Endothelial cell of umbilical vein (primary cell): ENCODE results near the gene KLHL30. TPM values are rescaled to one million over a fixed set of nuclear protein-coding genes. Genes with fewer than 3 reads are reported as not detected.

ENCODE experiments used
- BruUV-seq: library from RNA; stranded (reverse); fragments of 400-500 nt; replicated peaks from 2 replicates; lab custom pipeline; 2021; lab: Mats Ljungman, UMichigan
- CTCF ChIA-PET: fragments of 300-600, 350-600 bp; sonication (Branson Sonifier 250); formaldehyde crosslinking; loops from one replicate; lab custom pipeline; 2021; ENCODE audit warnings: antibody characterized with exemption, inconsistent platforms; lab: Charles Lee
- POLR2A ChIA-PET: fragments of 300-600, 350-600 bp; sonication (Branson Sonifier 250); formaldehyde crosslinking; loops from one replicate; lab custom pipeline; 2021; ENCODE audit warnings: antibody characterized with exemption, inconsistent platforms; lab: Charles Lee
- DNase-seq: peaks from one replicate; pipeline ENCODE4 v3.0.0-alpha.2; 2011; ENCODE audit warnings: low read depth, low spot score
- FAIRE-seq: peaks from 2 replicates; lab custom pipeline; 2011; peaks lifted over from hg19 to GRCh38; lab: Jason Lieb, UNC
- H2AFZ ChIP-seq: 2 replicates; pipeline ENCODE4 v1.6.0; 2012; ENCODE audit warnings: low read depth, low read length, control low read depth, inconsistent platforms
- H3K27ac ChIP-seq: 2 replicates; pipeline ENCODE4 v1.5.1; 2011; ENCODE audit warnings: low read depth, mild to moderate bottlenecking, control low read depth, low read length, moderate library complexity; ENCODE audit not compliant: insufficient read depth
- H3K27me3 ChIP-seq, 2 experiments: 2 replicates each; pipeline versions ENCODE4 v1.6.0 to v1.6.1; 2011; ENCODE audit warnings: low read length in 2 of 2, mixed read lengths in 1 of 2; ENCODE audit not compliant: control insufficient read depth in 2 of 2, insufficient read depth in 2 of 2
- H3K36me3 ChIP-seq, 2 experiments: 2 replicates in 1 of 2; 3 replicates in 1 of 2; pipeline ENCODE4 v1.5.1; 2011; ENCODE audit warnings: low read length in 2 of 2, mild to moderate bottlenecking in 1 of 2, moderate library complexity in 1 of 2; ENCODE audit not compliant: control insufficient read depth in 2 of 2, insufficient read depth in 2 of 2; ENCODE audit errors: extremely low read depth in 1 of 2
- H3K4me1 ChIP-seq: 3 replicates; pipeline ENCODE4 v1.5.1; 2011; ENCODE audit warnings: mild to moderate bottlenecking, low read length; ENCODE audit not compliant: control insufficient read depth, insufficient read depth; ENCODE audit errors: extremely low read depth
- H3K4me2 ChIP-seq: 2 replicates; pipeline ENCODE4 v1.6.1; 2011; ENCODE audit warnings: low read length, control low read depth, mixed read lengths; ENCODE audit not compliant: insufficient read depth
- H3K4me3 ChIP-seq, 3 experiments: fragments of 200-600 bp in 1 of 3; sonication (generic), shearing (Covaris generic) in 1 of 3; replicated peaks in 1 of 3; 2 replicates each; pipeline ENCODE4 v1.5.1; 2011 to 2016; ENCODE audit warnings: control low read depth in 3 of 3, low read length in 3 of 3, mild to moderate bottlenecking in 2 of 3, inconsistent platforms in 1 of 3, low read depth in 1 of 3, moderate library complexity in 1 of 3; ENCODE audit not compliant: insufficient read depth in 1 of 3
- H3K79me2 ChIP-seq: 2 replicates; pipeline ENCODE4 v1.6.0; 2012; ENCODE audit warnings: low read length, inconsistent platforms; ENCODE audit not compliant: control insufficient read depth, insufficient read depth
- H3K9ac ChIP-seq: replicated peaks from 2 replicates; pipeline ENCODE3; 2011; ENCODE audit warnings: low read length, control low read depth; ENCODE audit not compliant: insufficient read depth; ENCODE audit errors: extremely low read depth
- H3K9me1 ChIP-seq: replicated peaks from 3 replicates; pipeline ENCODE4 v1.6.0; 2011; ENCODE audit warnings: mild to moderate bottlenecking, low read length; ENCODE audit not compliant: control insufficient read depth, insufficient read depth; ENCODE audit errors: extremely low read depth
- H3K9me3 ChIP-seq: replicated peaks from 2 replicates; pipeline ENCODE4 v1.5.1; 2012; ENCODE audit warnings: low read length, inconsistent platforms; ENCODE audit not compliant: control insufficient read depth, insufficient read depth
- H4K20me1 ChIP-seq: replicated peaks from 2 replicates; pipeline ENCODE3; 2011; ENCODE audit warnings: mild to moderate bottlenecking, low read length; ENCODE audit not compliant: control insufficient read depth, insufficient read depth; ENCODE audit errors: extremely low read depth
- CTCF ChIP-seq, 2 donors: IDR thresholded peaks; 1 replicate in 1 of 2; 2 replicates in 1 of 2; pipeline ENCODE4 v1.5.1; 2011; ENCODE audit warnings: low read length in 2 of 2, mild to moderate bottlenecking in 2 of 2, moderate library complexity in 2 of 2, control low read depth in 1 of 2, inconsistent platforms in 1 of 2, low read depth in 1 of 2; ENCODE audit not compliant: insufficient read depth in 1 of 2; ENCODE audit errors: extremely low read depth in 1 of 2
- EZH2 ChIP-seq: IDR thresholded peaks from 2 replicates; pipeline ENCODE4 v1.6.1; 2012; ENCODE audit warnings: borderline replicate concordance, low read depth, mild to moderate bottlenecking, moderate library complexity, low read length, inconsistent platforms; ENCODE audit not compliant: severe bottlenecking
- MYC ChIP-seq: IDR thresholded peaks from one replicate; pipeline ENCODE4 v1.6.1; 2011; ENCODE audit warnings: mild to moderate bottlenecking, low read depth, low read length
- POLR2A ChIP-seq: IDR thresholded peaks from 2 replicates; pipeline ENCODE4 v1.6.1; 2012; ENCODE audit warnings: low read depth, mild to moderate bottlenecking, control low read depth, low read length
- POLR2AphosphoS5 ChIP-seq: IDR thresholded peaks from 2 replicates; pipeline ENCODE4 v1.6.1; 2012; ENCODE audit warnings: low read depth, mild to moderate bottlenecking, control low read depth, low read length, moderate library complexity; ENCODE audit not compliant: insufficient read depth
- dilution Hi-C: fragments of 300-500 bp; cut with MboI; formaldehyde crosslinking; loops from one replicate; pipeline ENCODE4 v1.15.0; 2019; ENCODE audit warnings: low sequenced_read_pairs; ENCODE audit not compliant: extremely low pct_ligation_motif_present
- intact Hi-C: fragments of 100-400 bp; cut with micrococcal nuclease; formaldehyde crosslinking; loops from one replicate; pipeline ENCODE4 v1.10.0; 2022
- polyA plus RNA-seq, 4 experiments: library from polyadenylated mRNA; depleted of rRNA in 3 of 4; stranded (reverse) in 3 of 4; unstranded in 1 of 4; fragments of >200 nt; gene quantifications; 2 replicates each; pipeline versions ENCODE4 v1.2.1 to v1.2.3, GENCODE V29; 2011 to 2012; ENCODE audit warnings: missing spikeins in 1 of 4
- total RNA-seq: library from RNA; stranded (reverse); gene quantifications from 2 replicates; pipeline ENCODE4 v1.2.3, GENCODE V29; 2021

The KLHL30 gene
- total and polyA plus RNA-seq, 2 donors (not counting 3 experiments of a cell fraction or from before 2014, with no cell fraction given), result not detected

GRCh38 chr2:238100821-238101771 lies 37.4 kb upstream of the KLHL30 start:
- DNase-seq (no peak), FAIRE-seq (no peak)
- H3K9me1 ChIP-seq, result no peaks in the 10 kb centered on the region
- no peak for TF ChIP-seq CTCF (IDR thresholded peaks at IDR 0.05; ENCODE audit: extremely low read depth in 1 of 2, insufficient read depth in 1 of 2, low read depth in 1 of 2, low read length in 2 of 2)
- no peak for TF ChIP-seq POLR2AphosphoS5
- TF ChIP-seq EZH2, result no peak
- TF ChIP-seq MYC, result no peak
- no peak for TF ChIP-seq POLR2A
- no peaks in the 10 kb centered on the region for H3K36me3 ChIP-seq
- no peaks in the 10 kb centered on the region for H3K79me2 ChIP-seq
- no peaks in the 10 kb centered on the region for H3K9me3 ChIP-seq
- ChIA-PET CTCF (no interaction called here), POLR2A (no interaction called here)
- no peak overlapping the region for H3K4me3 ChIP-seq
- H3K27ac ChIP-seq, result no peak overlapping the region
- H4K20me1 ChIP-seq, result no peaks in the 10 kb centered on the region
- H2AFZ ChIP-seq, result no peak overlapping the region
- H3K9ac ChIP-seq, result no peak overlapping the region
- H3K4me2 ChIP-seq, result no peak overlapping the region
- dilution Hi-C loops (no loop called here), intact Hi-C loops (loop anchor here (10.0 kb wide), 1 partner anchor 176 kb away; no protein-coding TSS in a partner anchor)
- no peaks in the 10 kb centered on the region for H3K4me1 ChIP-seq
- no TSS peak for BruUV-seq
- H3K27me3 ChIP-seq, result no peaks in the 10 kb centered on the region
